ENCODE data around the gene RXFP1.

DNA sequence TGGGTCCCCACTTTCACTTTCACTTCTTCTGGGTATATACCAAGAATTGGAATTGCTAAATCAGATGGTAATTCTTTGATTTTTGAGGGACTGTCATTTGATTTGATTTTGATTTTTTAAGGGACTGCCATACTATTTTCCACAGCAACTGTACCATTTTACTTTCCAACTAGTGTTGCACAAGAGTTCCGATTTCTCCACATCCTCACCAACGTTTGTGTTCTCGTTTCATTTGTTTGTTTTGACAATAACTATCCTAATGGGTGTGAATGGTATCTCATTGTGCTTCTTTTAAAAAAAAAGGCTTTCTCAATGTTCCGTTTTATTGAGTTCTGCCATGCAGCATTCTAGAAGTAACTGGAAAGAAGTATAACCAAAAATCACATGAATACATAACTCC is 87.4 kb downstream of the RXFP1 start:
- TF ChIP-seq, protein P1, sequence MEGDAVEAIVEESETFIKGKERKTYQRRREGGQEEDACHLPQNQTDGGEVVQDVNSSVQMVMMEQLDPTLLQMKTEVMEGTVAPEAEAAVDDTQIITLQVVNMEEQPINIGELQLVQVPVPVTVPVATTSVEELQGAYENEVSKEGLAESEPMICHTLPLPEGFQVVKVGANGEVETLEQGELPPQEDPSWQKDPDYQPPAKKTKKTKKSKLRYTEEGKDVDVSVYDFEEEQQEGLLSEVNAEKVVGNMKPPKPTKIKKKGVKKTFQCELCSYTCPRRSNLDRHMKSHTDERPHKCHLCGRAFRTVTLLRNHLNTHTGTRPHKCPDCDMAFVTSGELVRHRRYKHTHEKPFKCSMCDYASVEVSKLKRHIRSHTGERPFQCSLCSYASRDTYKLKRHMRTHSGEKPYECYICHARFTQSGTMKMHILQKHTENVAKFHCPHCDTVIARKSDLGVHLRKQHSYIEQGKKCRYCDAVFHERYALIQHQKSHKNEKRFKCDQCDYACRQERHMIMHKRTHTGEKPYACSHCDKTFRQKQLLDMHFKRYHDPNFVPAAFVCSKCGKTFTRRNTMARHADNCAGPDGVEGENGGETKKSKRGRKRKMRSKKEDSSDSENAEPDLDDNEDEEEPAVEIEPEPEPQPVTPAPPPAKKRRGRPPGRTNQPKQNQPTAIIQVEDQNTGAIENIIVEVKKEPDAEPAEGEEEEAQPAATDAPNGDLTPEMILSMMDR (IDR thresholded peaks at IDR 0.05): no peak
- no peak for TF ChIP-seq POLR2A (IDR thresholded peaks at IDR 0.05)

Data from adrenal gland (tissue), 5 donors.